Left ventricle myocardium inferior (tissue), 1 donor: ENCODE results near the gene TOM1L2. TPM values are rescaled to one million over a fixed set of nuclear protein-coding genes. Genes with fewer than 3 reads are reported as not detected.

Experiments used
- DNase-seq: peaks from one replicate; pipeline ENCODE4 v3.0.0-alpha.2; 2020
- H3K27ac ChIP-seq: fragments of 200-600 bp; replicated peaks from 2 replicates; pipeline ENCODE4 v1.8.0; 2021
- H3K27me3 ChIP-seq: fragments of 200-600 bp; 2 replicates; pipeline ENCODE4 v1.8.0; 2021; ENCODE audit warnings: low read depth
- H3K36me3 ChIP-seq: fragments of 200-600 bp; 2 replicates; pipeline ENCODE4 v1.8.0; 2021
- H3K4me1 ChIP-seq: fragments of 200-600 bp; 2 replicates; pipeline ENCODE4 v1.8.0; 2021
- H3K4me3 ChIP-seq: fragments of 200-600 bp; 2 replicates; pipeline ENCODE4 v1.8.0; 2021; ENCODE audit warnings: mild to moderate bottlenecking, moderate library complexity
- H3K9me3 ChIP-seq: fragments of 200-600 bp; replicated peaks from 2 replicates; pipeline ENCODE4 v1.8.0; 2021
- intact Hi-C: fragments of 100-400 bp; cut with micrococcal nuclease; formaldehyde crosslinking; loops from one replicate; pipeline ENCODE4 v1.11.0; 2022
- microRNA-seq: library from miRNA; unstranded; fragments of <30 nt; microRNA quantifications from one replicate; pipeline ENCODE4 v1.2.0, GENCODE V29; 2020
- total RNA-seq: library from RNA; stranded (reverse); fragmentation: NEBNext Ultra II Directional; extraction: Animal tissue kit (Norgen Biotek cat#: 25700); gene quantifications from one replicate; pipeline ENCODE4 v1.2.1, GENCODE V29; 2021
- TF ChIP-seq, protein P1 (sequence below): fragments of 200-600 bp; IDR thresholded peaks from 2 replicates; pipeline ENCODE4 v1.8.0; 2021; ENCODE audit warnings: antibody characterized with exemption, mild to moderate bottlenecking, borderline replicate concordance
- donor health status: DM: no; HTN: yes; CAD: no; lungs with severe emphysema.

The TOM1L2 gene
- total RNA-seq, 1 donor from 2014 or later: 284 TPM

DNA sequence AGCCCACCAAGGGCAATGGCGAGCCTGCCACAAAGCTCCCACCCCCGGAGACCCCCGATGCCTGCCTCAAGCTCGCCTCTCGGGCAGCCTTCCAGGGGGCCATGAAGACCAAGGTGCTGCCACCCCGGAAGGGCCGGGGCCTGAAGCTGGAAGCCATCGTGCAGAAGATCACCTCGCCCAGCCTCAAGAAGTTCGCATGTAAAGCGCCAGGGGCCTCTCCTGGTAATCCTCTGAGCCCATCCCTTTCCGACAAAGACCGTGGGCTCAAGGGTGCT is 175.5 kb downstream of the TOM1L2 start:
- H3K27ac ChIP-seq: no peak overlapping the region
- H3K4me3 ChIP-seq: no peak overlapping the region
- no peak for DNase-seq
- TF ChIP-seq, protein P1, sequence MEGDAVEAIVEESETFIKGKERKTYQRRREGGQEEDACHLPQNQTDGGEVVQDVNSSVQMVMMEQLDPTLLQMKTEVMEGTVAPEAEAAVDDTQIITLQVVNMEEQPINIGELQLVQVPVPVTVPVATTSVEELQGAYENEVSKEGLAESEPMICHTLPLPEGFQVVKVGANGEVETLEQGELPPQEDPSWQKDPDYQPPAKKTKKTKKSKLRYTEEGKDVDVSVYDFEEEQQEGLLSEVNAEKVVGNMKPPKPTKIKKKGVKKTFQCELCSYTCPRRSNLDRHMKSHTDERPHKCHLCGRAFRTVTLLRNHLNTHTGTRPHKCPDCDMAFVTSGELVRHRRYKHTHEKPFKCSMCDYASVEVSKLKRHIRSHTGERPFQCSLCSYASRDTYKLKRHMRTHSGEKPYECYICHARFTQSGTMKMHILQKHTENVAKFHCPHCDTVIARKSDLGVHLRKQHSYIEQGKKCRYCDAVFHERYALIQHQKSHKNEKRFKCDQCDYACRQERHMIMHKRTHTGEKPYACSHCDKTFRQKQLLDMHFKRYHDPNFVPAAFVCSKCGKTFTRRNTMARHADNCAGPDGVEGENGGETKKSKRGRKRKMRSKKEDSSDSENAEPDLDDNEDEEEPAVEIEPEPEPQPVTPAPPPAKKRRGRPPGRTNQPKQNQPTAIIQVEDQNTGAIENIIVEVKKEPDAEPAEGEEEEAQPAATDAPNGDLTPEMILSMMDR: no peak
- no peaks in the 10 kb centered on the region for H3K9me3 ChIP-seq
- peaks cover 43% of the 10 kb centered on the region for H3K4me1 ChIP-seq
- intact Hi-C loops: no loop called here
- no peaks in the 10 kb centered on the region for H3K27me3 ChIP-seq
- peaks cover 67% of the 10 kb centered on the region for H3K36me3 ChIP-seq

DNA sequence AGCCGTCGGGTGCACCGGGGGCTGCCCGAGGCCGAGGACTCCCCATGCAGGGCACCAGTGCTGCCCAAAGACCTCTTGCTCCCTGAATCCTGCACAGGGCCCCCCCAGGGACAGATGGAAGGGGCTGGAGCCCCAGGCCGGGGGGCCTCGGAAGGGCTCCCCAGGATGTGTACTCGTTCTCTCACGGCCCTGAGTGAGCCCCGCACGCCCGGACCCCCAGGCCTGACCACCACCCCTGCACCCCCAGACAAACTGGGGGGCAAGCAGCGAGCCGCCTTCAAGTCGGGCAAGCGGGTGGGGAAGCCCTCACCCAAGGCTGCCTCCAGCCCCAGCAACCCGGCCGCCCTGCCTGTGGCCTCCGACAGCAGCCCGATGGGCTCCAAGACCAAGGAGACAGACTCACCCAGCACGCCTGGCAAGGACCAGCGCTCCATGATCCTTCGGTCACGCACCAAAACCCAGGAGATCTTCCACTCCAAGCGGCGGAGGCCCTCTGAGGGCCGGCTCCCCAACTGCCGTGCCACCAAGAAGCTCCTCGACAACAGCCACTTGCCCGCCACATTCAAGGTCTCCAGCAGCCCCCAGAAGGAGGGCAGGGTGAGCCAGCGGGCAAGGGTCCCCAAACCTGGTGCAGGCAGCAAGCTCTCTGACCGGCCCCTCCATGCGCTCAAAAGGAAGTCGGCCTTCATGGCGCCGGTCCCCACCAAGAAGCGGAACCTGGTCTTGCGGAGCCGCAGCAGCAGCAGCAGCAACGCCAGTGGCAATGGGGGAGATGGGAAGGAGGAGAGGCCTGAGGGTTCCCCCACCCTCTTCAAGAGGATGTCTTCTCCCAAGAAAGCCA is 176.0 kb downstream of the TOM1L2 start:
- H3K9me3 ChIP-seq: no peaks in the 10 kb centered on the region
- no peak overlapping the region for H3K27ac ChIP-seq
- no peak for DNase-seq
- no peak overlapping the region for H3K4me3 ChIP-seq
- no peaks in the 10 kb centered on the region for H3K27me3 ChIP-seq
- TF ChIP-seq, protein P1: no peak
- intact Hi-C loops: no loop called here
- peaks cover 62% of the 10 kb centered on the region for H3K36me3 ChIP-seq
- H3K4me1 ChIP-seq: peaks cover 48% of the 10 kb centered on the region

DNA sequence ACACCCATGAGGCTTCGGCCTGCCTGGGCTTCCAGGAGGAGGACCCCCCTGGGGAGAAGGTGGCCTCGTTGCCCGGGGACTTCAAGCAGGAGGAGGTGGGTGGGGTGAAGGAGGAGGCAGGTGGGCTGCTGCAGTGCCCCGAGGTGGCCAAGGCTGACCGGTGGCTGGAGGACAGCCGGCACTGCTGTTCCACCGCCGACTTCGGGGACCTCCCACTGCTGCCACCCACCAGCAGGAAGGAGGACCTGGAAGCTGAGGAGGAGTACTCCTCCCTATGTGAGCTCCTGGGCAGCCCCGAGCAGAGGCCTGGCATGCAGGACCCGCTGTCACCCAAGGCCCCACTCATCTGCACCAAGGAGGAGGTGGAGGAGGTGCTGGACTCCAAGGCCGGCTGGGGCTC is 176.9 kb downstream of the TOM1L2 start:
- H3K4me1 ChIP-seq: peaks cover 54% of the 10 kb centered on the region
- intact Hi-C loops: no loop called here
- no peak for DNase-seq

DNA sequence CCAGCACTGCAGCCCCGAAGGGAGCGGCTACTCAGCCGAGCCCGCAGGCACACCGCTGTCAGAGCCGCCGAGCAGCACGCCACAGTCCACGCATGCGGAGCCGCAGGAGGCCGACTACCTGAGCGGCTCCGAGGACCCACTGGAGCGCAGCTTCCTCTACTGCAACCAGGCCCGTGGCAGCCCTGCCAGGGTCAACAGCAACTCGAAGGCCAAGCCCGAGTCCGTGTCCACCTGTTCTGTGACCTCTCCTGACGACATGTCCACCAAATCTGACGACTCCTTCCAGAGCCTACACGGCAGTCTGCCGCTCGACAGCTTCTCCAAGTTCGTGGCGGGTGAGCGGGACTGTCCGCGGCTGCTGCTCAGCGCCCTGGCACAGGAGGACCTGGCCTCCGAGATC is 177.8 kb downstream of the TOM1L2 start:
- Histone ChIP-seq H3K4me1 (peaks cover 62% of the 10 kb centered on the region), H3K27ac (peak overlapping the region; percentile 84), H3K27me3 (no peaks in the 10 kb centered on the region), H3K4me3 (no peak overlapping the region), H3K36me3 (peaks cover 62% of the 10 kb centered on the region), H3K9me3 (no peaks in the 10 kb centered on the region)
- no peak for DNase-seq
- TF ChIP-seq, protein P1: no peak
- intact Hi-C loops: no loop called here

More for the DNA sequence above, 176.9 kb downstream of the TOM1L2 start:
- peaks cover 62% of the 10 kb centered on the region for H3K36me3 ChIP-seq
- TF ChIP-seq, protein P1: no peak
- no peak overlapping the region for H3K4me3 ChIP-seq
- no peaks in the 10 kb centered on the region for H3K9me3 ChIP-seq
- no peak overlapping the region for H3K27ac ChIP-seq
- H3K27me3 ChIP-seq: no peaks in the 10 kb centered on the region

Small RNAs within 50 kb of the gene (microRNA-seq; reads per million reads assigned to microRNA genes)
- 12.8 reads per million, percentile 31 among the genes with 10 or more reads in this experiment for gene MIR33B
- not detected for gene MIR6777

Other genes starting within 250 kb of the TOM1L2 start
- 10.2 TPM for gene SREBF1, start 135.4 kb downstream of the TOM1L2 start, total RNA-seq
- gene DRC3, start 462 bp upstream of the TOM1L2 start, total RNA-seq: 1.7 TPM
- gene ATPAF2, start 66.8 kb upstream of the TOM1L2 start, total RNA-seq: 37.5 TPM
- gene GID4, start 67.0 kb upstream of the TOM1L2 start, total RNA-seq: 18.0 TPM
- 20.2 TPM for gene DRG2, start 115.5 kb upstream of the TOM1L2 start, total RNA-seq
- gene MYO15A, start 136.4 kb upstream of the TOM1L2 start, total RNA-seq: 0.25 TPM
- gene ALKBH5, start 211.4 kb upstream of the TOM1L2 start, total RNA-seq: 179 TPM